NCI-H128 (cell line): Measurements from ENCODE around the gene RAD51B.

Experiments used
- DNase-seq: peaks from one replicate; lab custom pipeline; 2025; ENCODE audit not compliant: unreplicated experiment; lab: John Stamatoyannopoulos, UW

RAD51B gene

GRCh38 chr14:68771631-68772030, 952.1 kb downstream of the RAD51B start:
- no peak for DNase-seq

- DNase-seq, result no peak
Observed at GRCh38 chr14:68772761-68773381, 953.3 kb downstream of the RAD51B start.

GRCh38 chr14:68774771-68775613, 955.4 kb downstream of the RAD51B start:
- DNase-seq, result no peak

GRCh38 chr14:68775614-68776126, 956.1 kb downstream of the RAD51B start:
- DNase-seq, result no peak

- DNase-seq, result no peak
Observed at GRCh38 chr14:68777644-68778043, 958.1 kb downstream of the RAD51B start.
